Inflammatory macrophage treated with lipopolysaccharide for 4 hours (primary cell): ENCODE measurements around the gene KLF16.
"Not testable (repeated sequence)": the region's sequence is repeated elsewhere in the genome, so short reads cannot be mapped to it uniquely, and the experiment has no call there.

Experiments used
- DNase-seq: peaks from one replicate; pipeline ENCODE4 v3.0.0-alpha.2; 2020

KLF16 gene

GRCh38 chr19:1863328-1863637 lies at the start of gene KLF16:
Gene KLF16, minus strand, starts transcription at chr19:1863579. Its CDS starts 82 bp downstream, at chr19:1863497.
- DNase-seq, result no peak

- DNase-seq, result no peak
These were observed 49.6 kb upstream of the KLF16 start for GRCh38 chr19:1912760-1913505.

GRCh38 chr19:1911995-1912394 lies 48.6 kb upstream of the KLF16 start:
- no peak for DNase-seq

- no peak for DNase-seq
These were observed 47.7 kb upstream of the KLF16 start for GRCh38 chr19:1911098-1911497.

GRCh38 chr19:1910177-1910576 lies 46.8 kb upstream of the KLF16 start:
- no peak for DNase-seq

- no peak for DNase-seq
These were observed 46.3 kb upstream of the KLF16 start for GRCh38 chr19:1909761-1910080.

- DNase-seq, result no peak
These were observed 44.9 kb upstream of the KLF16 start for GRCh38 chr19:1908364-1908678.

GRCh38 chr19:1907563-1908363 lies 44.4 kb upstream of the KLF16 start:
- DNase-seq, result no peak

- no peak for DNase-seq
These were observed 43.7 kb upstream of the KLF16 start for GRCh38 chr19:1906985-1907562.

- DNase-seq, result no peak
These were observed 42.5 kb upstream of the KLF16 start for GRCh38 chr19:1905863-1906375.

- DNase-seq, result peak; percentile 98
These were observed 41.9 kb upstream of the KLF16 start, which contains the start of the genes ADAT3 and SCAMP4 for GRCh38 chr19:1905110-1905862. Gene ADAT3, plus strand, starts transcription at chr19:1905399. Its CDS starts 6,649 bp downstream, at chr19:1912048. Gene SCAMP4, plus strand, starts transcription at chr19:1905399. Its CDS starts 9,621 bp downstream, at chr19:1915020.

GRCh38 chr19:1904860-1905109 lies 41.4 kb upstream of the KLF16 start:
- no peak for DNase-seq

GRCh38 chr19:1902923-1903322 lies 39.5 kb upstream of the KLF16 start:
- no peak for DNase-seq

- peak; percentile 99 for DNase-seq
These were observed 38.6 kb upstream of the KLF16 start for GRCh38 chr19:1901940-1902404.

GRCh38 chr19:1896508-1896907 lies 33.1 kb upstream of the KLF16 start:
- peak; percentile 30 for DNase-seq

GRCh38 chr19:1893791-1894190 lies 30.4 kb upstream of the KLF16 start:
- no peak for DNase-seq

- DNase-seq, result no peak
These were observed 26.5 kb upstream of the KLF16 start for GRCh38 chr19:1889907-1890306.

GRCh38 chr19:1888385-1888784 lies 25.0 kb upstream of the KLF16 start:
- DNase-seq, result no peak

GRCh38 chr19:1886360-1886759 lies 23.0 kb upstream of the KLF16 start:
- not testable (repeated sequence) for DNase-seq

- DNase-seq, result peak; percentile 97
These were observed 22.2 kb upstream of the KLF16 start, which contains the start of gene ABHD17A for GRCh38 chr19:1885398-1886119. Gene ABHD17A, minus strand, starts transcription at chr19:1885496. Its CDS starts 3,930 bp downstream, at chr19:1881566.

GRCh38 chr19:1884719-1885334 lies 21.4 kb upstream of the KLF16 start:
- no peak for DNase-seq

- DNase-seq, result no peak
These were observed 20.9 kb upstream of the KLF16 start for GRCh38 chr19:1884291-1884718.
